ENCODE data around the gene KDM8.
"Not testable (repeated sequence)": the region's sequence is repeated elsewhere in the genome, so short reads cannot be mapped to it uniquely, and the experiment has no call there.

KDM8 gene

GRCh38 chr16:27245276-27246172 is 42.2 kb downstream of the KDM8 start:
- no peak for DNase-seq

GRCh38 chr16:27246439-27246838 is 43.1 kb downstream of the KDM8 start:
- no peak for DNase-seq

GRCh38 chr16:27247076-27247475 is 43.8 kb downstream of the KDM8 start:
- not testable (repeated sequence) for DNase-seq

DNA sequence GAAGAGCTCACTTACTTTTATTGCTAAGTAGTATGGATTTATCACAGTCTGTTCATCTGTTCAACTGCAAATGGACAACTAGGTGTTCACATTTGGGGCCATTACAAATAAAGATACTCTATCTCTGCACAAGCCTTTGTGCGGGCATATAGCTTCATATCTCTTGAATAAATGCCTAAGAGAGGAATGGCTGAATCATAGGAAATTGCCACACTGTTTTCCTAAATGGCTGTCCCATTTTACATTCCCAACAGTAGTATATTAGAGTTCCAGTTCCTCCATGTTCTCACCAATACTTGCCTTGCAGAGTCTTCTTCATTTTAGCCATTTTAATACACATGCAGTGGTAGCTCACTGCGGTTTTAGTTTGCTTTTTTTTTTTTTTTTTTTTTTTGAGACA is 44.7 kb downstream of the KDM8 start:
- no peak for DNase-seq

GRCh38 chr16:27248886-27249285 is 45.6 kb downstream of the KDM8 start:
- DNase-seq, result not testable (repeated sequence)

GRCh38 chr16:27251541-27252205 is 48.3 kb downstream of the KDM8 start:
- no peak for DNase-seq

DNA sequence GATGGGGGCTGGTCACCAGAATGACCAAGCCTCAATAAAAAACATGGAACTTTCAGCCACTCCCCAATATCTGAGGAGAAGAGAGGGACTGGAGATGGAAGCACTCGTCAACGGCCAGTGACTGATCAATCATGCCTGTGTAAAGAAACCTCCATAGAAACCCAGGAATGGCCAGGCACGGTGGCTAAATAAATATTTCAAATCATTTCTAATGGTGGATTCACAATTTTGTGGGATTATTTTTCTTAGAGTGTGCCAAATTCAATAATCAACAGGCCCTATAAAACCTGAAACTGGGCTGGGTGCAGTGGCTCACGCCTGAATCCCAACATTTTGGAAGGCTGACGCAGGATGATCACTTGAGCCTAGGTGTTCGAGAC is 48.9 kb downstream of the KDM8 start:
- no peak for DNase-seq

GRCh38 chr16:27253526-27253930 is 50.2 kb downstream of the KDM8 start:
- DNase-seq, result no peak

GRCh38 chr16:27254262-27254811 is 51.0 kb downstream of the KDM8 start:
- DNase-seq, result no peak

GRCh38 chr16:27256861-27257260 is 53.5 kb downstream of the KDM8 start:
- DNase-seq, result no peak

- DNase-seq, result no peak
Observed at GRCh38 chr16:27257271-27257670, 53.9 kb downstream of the KDM8 start.

DNA sequence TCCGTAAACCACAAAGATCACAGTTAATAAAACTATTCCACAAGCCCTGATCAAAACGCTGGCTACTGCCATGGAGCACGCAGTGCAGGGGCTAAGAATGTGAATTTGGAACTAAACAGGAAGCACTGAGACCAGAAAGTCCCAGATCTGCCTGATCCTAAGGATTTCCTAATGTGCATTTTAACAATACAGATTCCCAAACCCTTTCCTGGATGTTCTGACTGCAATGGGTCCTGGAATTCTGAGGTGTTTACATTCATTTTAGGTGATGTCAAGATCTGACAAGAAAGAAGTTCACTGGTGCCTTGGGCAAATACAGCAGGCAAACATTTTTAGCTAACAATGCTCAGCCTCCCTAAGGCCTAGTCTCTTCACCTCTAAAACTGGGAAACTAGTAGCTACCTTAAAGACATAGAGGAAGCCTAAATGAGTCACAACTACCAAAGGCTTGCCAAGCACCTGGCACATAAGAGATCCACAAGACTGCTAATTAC is 55.0 kb downstream of the KDM8 start:
- DNase-seq, result no peak

DNA sequence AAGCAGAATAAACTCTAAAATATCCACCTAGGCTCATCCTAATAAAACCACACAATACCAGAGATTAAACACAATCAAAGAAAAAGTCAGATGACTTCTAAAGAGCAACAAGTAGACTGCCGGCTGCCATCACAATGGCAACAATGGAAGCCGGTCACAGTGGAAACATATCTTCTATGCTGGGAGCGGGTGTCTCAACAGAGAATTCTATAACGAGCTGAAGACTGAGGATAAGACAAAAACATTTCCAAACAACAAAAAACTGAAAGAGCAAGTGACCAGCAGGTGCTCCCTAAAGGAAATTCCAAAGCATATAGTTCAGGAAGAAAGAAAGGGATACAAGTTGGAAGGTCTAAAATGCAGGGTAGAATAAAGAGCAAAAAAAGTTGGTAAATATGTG is 56.4 kb downstream of the KDM8 start:
- DNase-seq, result no peak

- not testable (repeated sequence) for DNase-seq
Observed at GRCh38 chr16:27262904-27263423, 59.6 kb downstream of the KDM8 start.

- no peak for DNase-seq
Observed at GRCh38 chr16:27264151-27264550, 60.8 kb downstream of the KDM8 start.

GRCh38 chr16:27265982-27266381 is 62.7 kb downstream of the KDM8 start:
- DNase-seq, result no peak

DNA sequence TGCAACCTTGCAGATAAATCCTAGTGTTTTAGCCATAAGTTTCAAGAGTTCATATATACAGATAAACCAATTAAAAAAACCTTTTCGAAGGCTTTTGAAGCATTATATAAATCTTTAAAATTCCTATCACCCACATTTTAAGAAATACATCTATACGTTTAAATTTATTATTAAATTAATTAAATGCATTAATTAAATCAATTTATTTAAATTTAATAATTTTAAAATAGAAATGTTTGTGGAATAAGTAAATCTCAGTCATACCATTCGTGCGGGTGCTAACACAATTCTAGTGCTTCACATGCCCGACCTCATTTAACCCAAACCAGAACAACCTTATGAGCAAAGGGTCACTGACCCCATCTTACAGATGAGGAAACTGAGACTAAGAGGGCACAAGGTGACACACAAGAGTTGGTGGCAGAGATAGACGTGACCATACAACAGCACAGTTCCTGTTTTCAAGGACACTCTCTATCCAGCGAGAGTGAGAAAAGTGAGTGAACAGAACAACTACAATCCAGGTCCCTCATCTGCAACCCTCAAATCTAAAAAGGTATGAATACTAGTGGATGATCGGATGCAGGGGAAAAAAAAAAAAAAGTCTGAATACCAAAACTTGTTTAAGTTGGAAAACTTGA is 63.8 kb downstream of the KDM8 start:
- no peak for DNase-seq

GRCh38 chr16:27268376-27269299 is 65.3 kb downstream of the KDM8 start, which contains the start of gene NSMCE1:
NSMCE1 (minus strand) TSS chr16:27268772; CDS start chr16:27257570, 11,202 bp downstream.
- peak; percentile 97 for DNase-seq

- no peak for DNase-seq
Observed at GRCh38 chr16:27269300-27270150, 66.2 kb downstream of the KDM8 start.

DNA sequence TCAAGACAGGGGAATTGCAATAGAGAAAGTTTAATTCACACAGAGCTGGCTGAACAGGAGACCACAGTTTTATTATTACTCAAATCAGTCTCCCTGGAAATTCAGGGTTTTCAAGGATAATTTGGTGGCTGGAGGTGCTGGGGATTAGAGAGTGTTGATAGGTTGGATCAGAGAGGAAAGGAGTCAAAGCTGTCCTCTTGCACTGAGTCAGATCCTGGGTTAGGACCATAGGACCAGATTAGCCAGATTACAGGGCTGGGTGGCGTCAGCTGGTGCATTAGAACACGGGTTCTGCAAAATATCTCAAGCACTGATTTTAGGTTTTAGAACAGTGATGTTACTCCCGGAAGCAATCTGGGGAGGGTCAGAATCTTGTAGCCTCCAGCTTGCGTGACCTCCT is 67.0 kb downstream of the KDM8 start:
- DNase-seq, result no peak

Measured in activated CD8-positive, alpha-beta memory T cell treated with anti-CD3 and anti-CD28 coated beads, Interleukin-2, amount 50 U/mL, for 4 hours (primary cell).